H7 (cell line): ENCODE results near the gene MOB2. TPM values are rescaled to one million over a fixed set of nuclear protein-coding genes. Genes with fewer than 3 reads are reported as not detected.

Source experiments
- DNase-seq: peaks from one replicate; pipeline ENCODE4 v3.0.0; 2012
- H3K27me3 ChIP-seq: 2 replicates; pipeline ENCODE4 v1.6.0; 2011; ENCODE audit warnings: mild to moderate bottlenecking, low read length; ENCODE audit not compliant: control insufficient read depth, insufficient read depth
- H3K36me3 ChIP-seq: replicated peaks from 2 replicates; pipeline ENCODE4 v1.5.1; 2011; ENCODE audit warnings: low read length; ENCODE audit not compliant: control insufficient read depth, insufficient read depth
- H3K4me3 ChIP-seq: 2 replicates; pipeline ENCODE4 v1.5.1; 2011; ENCODE audit warnings: low read depth, mild to moderate bottlenecking, control low read depth, low read length, moderate library complexity; ENCODE audit not compliant: insufficient read depth
- total RNA-seq: library from RNA; depleted of rRNA; stranded (reverse); fragments of >200 nt; shearing (Covaris generic); gene quantifications from 2 replicates; pipeline ENCODE4 v1.2.3, GENCODE V29; 2014

Gene MOB2
- total RNA-seq, 1 experiment from 2014 or later = 20.2 TPM

DNA sequence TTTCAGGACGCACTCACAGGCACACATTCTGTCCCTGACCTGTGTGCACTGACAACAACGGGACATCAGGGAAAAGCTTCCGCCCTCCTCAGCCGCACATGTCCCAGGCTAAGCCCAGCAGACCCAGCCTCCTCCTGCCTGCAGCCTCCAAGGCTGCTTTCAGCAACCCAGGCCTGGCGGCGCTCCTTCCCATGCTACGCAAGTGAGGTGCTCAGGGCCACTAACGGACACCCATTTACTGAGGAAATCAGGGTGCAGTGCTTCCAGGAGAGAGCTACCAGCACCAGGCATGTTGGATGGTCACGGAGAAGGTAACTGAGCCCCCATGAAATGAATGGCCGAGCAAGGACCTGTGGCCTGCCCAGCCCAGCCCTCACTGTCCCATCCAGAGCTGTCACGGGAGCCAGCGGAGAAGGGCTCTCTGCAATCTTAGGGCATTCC is 6.9 kb downstream of the MOB2 start:
- no peak overlapping the region for H3K4me3 ChIP-seq
- no peaks in the 10 kb centered on the region for H3K27me3 ChIP-seq
- H3K36me3 ChIP-seq = peaks cover 2% of the 10 kb centered on the region; the same call in 1 of the 2 replicates
- DNase-seq = no peak

DNA sequence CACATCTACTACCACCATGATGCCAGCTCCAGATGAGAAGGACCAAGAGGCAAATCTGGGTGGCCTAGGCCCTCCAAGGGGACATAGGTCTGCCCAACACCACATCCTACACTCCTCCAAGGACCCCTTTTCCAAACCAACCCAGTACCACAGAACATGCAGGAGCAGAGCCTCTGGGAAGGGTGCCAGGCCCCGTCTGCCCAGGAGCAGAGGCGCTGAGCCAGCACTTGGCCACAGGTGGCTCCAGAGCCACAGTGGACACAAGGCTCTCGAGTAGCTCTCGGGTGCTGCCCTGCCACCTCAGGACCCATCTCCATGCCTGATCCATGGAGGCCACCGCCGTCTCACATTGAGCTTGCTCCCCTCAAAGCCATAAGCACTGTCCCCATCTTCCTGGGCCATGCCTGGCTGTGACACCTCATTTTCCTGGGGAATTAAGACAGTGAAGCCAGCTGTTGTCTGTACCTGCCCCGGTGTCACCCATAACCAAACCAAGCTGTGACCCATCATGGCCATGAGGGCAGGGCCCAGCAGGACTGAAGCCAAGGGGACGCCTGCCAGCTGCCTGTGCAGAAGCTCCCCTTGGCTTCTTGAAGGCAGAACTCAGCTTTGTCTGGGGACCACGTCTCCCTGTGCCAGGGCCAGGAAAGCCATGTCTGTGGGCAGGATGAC is 7.4 kb downstream of the MOB2 start:
- H3K27me3 ChIP-seq = no peaks in the 10 kb centered on the region
- H3K4me3 ChIP-seq = no peak overlapping the region
- peaks cover 2% of the 10 kb centered on the region; the same call in 1 of the 2 replicates for H3K36me3 ChIP-seq
- no peak for DNase-seq

DNA sequence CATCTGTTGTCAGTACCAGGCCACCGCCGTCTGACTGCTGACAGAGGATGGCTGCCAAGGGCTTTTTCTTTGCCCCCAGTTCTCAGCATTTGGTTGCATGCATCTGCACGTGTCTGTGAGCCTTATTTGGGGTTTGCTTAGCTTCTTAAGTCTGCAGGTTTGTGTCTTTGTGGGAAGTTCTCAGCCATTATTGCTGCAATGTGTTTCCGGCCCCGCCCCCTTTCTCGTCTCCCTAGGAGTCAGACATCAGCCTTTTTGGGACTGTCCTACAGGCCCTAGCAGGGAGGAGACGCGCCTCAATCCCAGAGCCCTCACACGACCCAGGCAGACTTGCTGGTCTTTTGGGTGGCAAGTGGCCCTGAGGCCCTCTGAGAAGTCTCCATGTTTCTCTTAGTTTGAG is 8.0 kb downstream of the MOB2 start:
- peak; percentile 36 for DNase-seq
- Histone ChIP-seq H3K4me3 (no peak overlapping the region), H3K27me3 (no peaks in the 10 kb centered on the region), H3K36me3 (peaks cover 2% of the 10 kb centered on the region; the same call in 1 of the 2 replicates)

DNA sequence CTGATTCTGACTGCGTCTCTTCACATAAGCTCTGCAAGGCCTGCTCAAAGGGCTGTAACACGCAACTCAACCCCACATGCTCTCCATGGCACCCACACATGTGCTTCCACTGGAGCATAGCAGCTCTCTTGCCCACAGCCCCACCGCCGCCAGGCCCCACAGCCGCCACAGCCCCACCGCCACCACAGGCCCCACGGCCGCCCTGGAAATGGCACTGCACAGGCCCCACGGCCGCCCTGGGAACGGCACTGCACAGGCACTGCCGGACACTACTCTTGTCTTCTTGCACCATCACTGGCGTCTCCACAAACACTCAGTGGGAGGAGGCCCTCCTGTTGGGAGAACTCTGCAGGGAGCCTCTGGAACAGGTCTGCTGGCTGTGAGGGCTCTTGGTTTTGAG is 8.6 kb downstream of the MOB2 start:
- peaks cover 2% of the 10 kb centered on the region; the same call in 1 of the 2 replicates for H3K36me3 ChIP-seq
- DNase-seq = no peak
- H3K4me3 ChIP-seq = no peak overlapping the region
- H3K27me3 ChIP-seq = no peaks in the 10 kb centered on the region

GRCh38 chr11:1476940-1477736 is 9.4 kb downstream of the MOB2 start:
- Histone ChIP-seq H3K4me3 (no peak overlapping the region), H3K36me3 (peaks cover 2% of the 10 kb centered on the region; the same call in 1 of the 2 replicates), H3K27me3 (no peaks in the 10 kb centered on the region)
- DNase-seq = no peak

DNA sequence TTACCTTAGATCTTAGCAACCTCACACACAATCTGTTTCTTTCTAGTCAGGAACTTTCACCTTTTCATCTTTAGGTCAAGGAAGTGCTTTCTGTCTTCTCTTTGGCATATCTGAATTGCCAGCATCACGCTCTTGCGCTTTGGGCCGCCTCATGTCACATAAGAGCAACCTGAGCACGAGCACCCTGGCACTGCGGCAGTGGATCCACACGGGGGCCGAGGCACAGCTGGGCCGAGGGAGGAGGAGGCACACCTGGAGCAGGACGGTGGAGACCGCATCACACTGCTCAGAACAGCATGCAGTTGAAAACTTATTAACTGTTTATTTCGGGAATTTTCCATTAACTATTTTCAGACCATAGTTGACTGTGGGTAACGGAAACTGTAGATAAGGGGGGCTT is 10.7 kb downstream of the MOB2 start:
- Histone ChIP-seq H3K4me3 (no peak overlapping the region), H3K27me3 (no peaks in the 10 kb centered on the region), H3K36me3 (peaks cover 2% of the 10 kb centered on the region; the same call in 1 of the 2 replicates)
- DNase-seq = no peak

GRCh38 chr11:1473786-1474185 is 12.8 kb downstream of the MOB2 start:
- Histone ChIP-seq H3K27me3 (no peaks in the 10 kb centered on the region), H3K36me3 (peaks cover 2% of the 10 kb centered on the region; the same call in 1 of the 2 replicates), H3K4me3 (no peak overlapping the region)
- no peak for DNase-seq

- peaks cover under 1% of the 10 kb centered on the region; the same call in 1 of the 2 replicates for H3K36me3 ChIP-seq
- no peaks in the 10 kb centered on the region for H3K27me3 ChIP-seq
- DNase-seq = no peak
- H3K4me3 ChIP-seq = no peak overlapping the region
These were observed 13.5 kb downstream of the MOB2 start for GRCh38 chr11:1473011-1473628.

- Histone ChIP-seq H3K36me3 (no peaks in the 10 kb centered on the region; the same call in 1 of the 2 replicates), H3K4me3 (no peak overlapping the region)
These were observed 14.2 kb downstream of the MOB2 start for GRCh38 chr11:1472180-1473005.

DNA sequence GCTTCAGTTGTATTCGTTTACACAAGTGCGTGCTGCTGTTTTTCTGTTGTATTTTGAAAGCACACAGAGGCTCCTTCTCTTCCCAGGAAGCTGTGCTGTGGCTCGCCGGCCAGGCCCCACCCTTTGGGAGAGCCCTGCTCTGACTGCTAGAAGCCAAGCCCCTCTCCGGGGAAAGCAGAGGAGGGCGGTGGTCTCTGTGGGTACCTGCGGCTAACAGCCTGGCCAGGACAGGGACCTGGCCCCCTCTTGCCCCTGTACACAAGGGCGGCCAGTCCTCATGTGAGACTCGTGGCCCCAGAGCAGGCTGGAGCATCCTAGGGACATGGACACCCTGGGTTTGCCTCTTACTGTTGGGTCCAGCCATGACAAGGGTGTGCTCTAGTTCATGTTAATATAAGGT is 14.8 kb downstream of the MOB2 start:
- no peak for DNase-seq
- H3K27me3 ChIP-seq = no peaks in the 10 kb centered on the region
- H3K4me3 ChIP-seq = no peak overlapping the region
- H3K36me3 ChIP-seq = no peaks in the 10 kb centered on the region; the same call in 1 of the 2 replicates

More at GRCh38 chr11:1472180-1473005, 14.2 kb downstream of the MOB2 start:
- no peaks in the 10 kb centered on the region for H3K27me3 ChIP-seq
- DNase-seq = no peak

- H3K4me3 ChIP-seq = no peak overlapping the region
- no peaks in the 10 kb centered on the region for H3K27me3 ChIP-seq
- no peak for DNase-seq
- H3K36me3 ChIP-seq = no peaks in the 10 kb centered on the region; the same call in 1 of the 2 replicates
These were observed 15.6 kb downstream of the MOB2 start for GRCh38 chr11:1470681-1471611.

DNA sequence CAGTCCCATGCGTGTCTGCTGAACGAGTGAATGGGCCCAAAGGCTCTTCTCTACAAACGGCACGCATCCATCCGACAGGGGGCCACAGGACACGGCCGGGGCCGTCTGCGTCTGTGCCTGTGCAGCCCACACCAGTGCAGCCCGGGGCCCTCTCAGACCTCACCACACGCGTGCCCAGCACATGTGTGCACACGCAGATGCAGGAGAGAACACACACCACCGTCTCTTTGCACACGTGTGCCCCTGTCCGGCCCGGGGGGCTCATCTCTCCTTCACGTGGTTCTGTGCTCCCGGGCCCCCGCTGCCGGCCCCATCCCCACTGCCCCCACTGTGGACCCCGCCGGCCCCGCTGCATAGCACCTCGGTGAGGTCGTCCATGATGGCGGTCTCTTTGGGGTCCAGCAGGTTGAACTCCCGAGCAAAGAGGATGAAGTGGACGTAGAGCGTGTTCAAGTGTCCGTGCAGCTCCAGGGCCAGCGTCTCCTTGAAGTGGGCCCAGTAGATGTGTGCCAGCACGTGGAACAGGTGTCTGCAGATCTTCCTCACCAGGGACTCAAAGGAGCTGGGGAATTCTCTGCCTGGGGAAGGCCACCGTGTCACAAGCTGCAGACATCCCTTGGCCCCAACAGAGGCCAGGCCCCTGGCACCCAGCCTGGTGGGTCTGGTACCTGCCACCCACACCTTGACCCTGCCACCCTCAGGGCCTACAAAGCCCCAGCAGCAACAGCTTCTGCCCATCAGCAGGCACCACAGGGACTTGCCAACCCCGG is 16.5 kb downstream of the MOB2 start:
- DNase-seq = no peak
- Histone ChIP-seq H3K4me3 (no peak overlapping the region), H3K36me3 (no peaks in the 10 kb centered on the region; the same call in 1 of the 2 replicates), H3K27me3 (no peaks in the 10 kb centered on the region)
